ENCODE data around the gene TGFBR3.
A peak's percentile ranks its signal among the peaks of the same experiment; 100 is the strongest.
"Not testable (repeated sequence)": the region's sequence is repeated elsewhere in the genome, so short reads cannot be mapped to it uniquely, and the experiment has no call there.

The TGFBR3 gene

DNA sequence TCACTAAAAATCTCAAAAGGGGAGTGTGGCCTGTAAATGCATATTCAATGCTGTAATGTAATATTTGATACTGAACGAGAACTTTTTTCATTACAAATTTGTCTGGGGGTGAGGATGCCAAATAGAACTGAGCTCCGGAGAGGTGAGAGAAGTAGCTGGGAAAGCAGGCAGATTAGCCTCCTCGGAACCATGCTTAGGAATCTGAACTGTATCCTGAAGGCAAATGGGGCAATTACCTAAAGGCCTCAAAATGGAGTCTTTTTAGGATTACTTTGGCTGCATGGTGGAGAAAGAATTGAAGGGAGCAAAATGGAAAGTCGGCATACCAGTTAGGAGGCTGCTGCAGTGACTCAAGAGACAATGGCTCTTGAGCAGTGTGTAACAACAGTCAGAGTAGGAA, 206.5 kb downstream of the TGFBR3 start:
- DNase-seq: no peak

DNA sequence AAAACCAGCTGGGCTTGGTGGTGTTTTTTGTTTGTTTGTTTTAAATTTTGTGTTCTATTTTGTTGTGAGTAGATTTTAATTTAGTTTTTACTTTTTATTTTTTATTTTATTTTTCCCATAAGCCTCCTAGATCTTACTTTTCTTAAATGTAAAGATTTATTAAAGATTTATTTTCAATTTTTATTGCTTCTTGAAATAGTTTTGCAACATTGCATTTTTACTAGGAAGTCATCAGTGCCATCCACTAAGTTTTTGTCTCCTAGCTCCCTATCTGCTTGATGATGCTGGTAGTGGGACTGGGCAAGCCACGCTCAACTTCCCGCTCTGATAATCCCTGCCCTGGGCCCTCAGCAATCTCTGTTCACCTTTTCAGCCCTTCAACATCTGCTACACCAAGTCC, 209.9 kb downstream of the TGFBR3 start:
- no peak for DNase-seq

DNA sequence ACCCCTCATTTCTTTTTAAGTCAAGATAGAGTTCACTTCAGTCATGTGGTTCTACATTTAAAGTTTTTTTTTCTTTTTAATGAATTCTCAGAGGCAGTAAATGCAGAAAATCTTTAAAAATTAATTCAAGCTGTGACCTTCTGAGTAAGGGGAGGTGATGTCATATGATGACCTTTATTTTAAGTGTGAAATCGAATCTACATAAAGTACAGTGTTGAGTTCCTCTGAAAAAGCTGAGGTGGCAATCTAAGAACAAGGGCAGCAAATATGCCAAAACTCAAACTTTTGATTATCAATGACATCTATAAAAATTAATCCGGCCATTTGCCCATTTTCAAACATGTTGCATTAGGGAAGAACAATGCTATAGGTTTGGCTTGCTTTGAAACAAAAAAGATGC, 211.8 kb downstream of the TGFBR3 start:
- DNase-seq: no peak

DNA sequence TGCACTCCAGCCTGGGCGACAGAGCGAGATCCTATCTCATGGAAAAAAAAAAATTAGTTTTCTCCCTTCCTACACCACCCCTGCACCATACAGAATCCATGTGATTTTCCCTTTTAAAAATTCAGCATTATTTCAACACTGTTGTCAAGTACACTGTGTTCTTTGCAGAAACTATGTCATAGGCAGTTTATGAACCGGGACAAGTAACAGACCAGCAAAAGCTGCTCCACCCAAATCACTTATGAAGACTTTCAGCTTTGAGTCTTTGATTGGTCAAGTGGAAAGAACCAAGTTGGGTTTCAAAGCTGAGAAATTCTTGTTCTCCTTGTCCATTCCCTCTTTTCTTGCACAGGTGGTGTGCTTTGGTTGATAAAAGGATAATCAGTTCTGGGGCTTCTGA, 212.3 kb downstream of the TGFBR3 start:
- no peak for DNase-seq

DNA sequence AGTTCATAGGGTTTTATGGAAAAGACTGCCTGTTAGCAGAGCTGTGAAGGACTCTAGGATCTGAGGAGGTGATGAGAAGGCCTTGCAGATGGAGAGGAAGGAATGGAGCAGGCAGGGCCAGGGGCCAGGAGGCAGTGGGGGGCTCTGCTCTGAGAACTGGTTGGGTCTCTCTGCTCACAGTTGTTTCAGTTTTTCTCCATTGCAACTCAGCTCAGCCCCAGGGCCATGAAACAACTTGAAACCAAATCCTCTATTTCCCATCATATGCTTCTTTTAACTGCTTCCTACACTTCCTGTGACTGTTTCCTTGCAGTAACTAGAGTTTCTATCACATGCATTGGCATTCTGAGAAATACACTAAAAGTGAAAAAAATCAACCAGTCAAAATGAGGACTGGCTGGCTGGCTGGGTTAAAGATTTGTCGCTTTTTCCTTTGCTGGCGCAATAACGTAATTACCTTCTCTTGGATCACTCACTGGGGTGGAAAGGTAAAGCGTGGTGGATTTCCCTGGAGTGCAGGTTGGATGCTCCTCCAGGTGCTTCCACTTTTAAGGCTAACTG, 213.3 kb downstream of the TGFBR3 start:
- no peak for DNase-seq

DNA sequence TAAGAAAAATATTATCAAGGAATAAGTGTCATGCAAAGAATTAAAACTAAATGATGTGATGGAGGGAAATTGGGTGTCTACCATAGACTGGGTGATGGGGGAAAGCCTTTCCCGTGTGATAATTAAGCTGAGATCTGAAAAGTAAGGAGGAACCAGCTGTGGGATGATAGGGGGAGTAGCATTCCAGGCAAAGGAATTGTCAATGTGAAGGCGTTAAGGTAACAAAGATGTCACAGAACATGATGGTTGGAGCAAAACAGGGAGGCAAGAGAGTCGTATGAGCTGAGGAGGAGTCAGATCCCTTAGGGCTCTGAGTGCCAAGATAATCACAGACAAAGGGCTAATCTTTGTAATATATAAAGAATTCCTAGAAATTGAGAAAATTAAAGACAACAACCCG, 215.2 kb downstream of the TGFBR3 start:
- DNase-seq: no peak

DNA sequence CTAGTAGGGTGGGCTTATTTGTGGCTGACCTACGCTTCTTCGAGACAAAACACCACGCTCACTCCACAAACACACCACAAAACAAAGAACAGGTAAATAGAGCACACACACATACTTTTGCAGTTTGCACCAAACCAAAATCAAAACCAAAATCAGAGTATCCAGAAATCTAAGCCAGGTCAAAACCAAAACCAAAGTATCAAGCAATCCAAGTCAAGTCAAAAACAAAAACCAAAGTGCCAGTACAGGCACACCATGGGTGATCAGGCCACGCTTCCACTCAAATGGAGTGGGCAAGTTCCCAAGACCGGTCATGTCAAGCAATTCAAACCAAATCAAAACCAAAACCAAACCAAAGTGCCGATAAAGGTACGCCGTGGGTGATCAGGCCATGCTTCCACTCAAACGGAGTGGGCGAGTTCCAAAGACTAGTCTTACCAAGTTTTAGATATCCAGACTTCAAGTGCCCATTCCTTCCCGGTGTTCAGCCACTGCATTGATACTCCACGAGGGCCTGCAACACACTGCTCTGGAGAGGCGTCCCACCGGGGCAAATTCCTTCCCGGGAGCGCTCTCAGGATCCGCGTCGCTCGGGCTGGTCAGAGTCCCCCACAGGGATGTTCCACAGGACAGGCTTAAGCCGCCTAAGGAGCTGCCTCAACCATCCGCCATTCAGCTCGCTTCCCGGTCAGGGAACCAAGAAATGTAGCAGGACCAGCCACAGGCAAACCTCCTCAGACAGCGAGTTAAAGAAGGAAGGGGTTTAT, 216.2 kb downstream of the TGFBR3 start:
- DNase-seq: no peak

- not testable (repeated sequence) for DNase-seq
Observed at GRCh38 chr1:91666651-91667050, 219.3 kb downstream of the TGFBR3 start.

GRCh38 chr1:91661121-91661520, 224.8 kb downstream of the TGFBR3 start:
- no peak for DNase-seq

- DNase-seq: no peak
Observed at GRCh38 chr1:91660708-91661107, 225.2 kb downstream of the TGFBR3 start.

- DNase-seq: no peak
Observed at GRCh38 chr1:91655912-91656449, 230.0 kb downstream of the TGFBR3 start.

DNA sequence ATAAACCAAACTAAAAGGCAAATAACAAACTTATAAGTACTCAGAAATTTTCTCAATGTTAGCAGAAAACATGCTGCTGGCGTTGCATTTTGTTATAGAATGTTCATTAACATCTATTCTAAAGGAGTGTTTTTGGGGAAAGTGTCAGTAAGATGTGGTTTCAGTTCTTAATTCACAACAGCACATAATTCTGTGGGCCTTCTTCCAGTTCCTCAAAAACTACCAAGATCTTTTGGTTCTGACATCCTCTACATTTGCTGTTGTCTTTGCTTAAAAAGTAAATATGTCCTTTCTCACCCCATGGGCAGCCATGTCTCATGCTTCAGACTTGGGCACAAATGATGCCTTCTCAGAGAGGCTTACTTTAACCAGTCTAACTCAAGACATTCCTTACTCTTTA, 232.8 kb downstream of the TGFBR3 start:
- DNase-seq: no peak

DNA sequence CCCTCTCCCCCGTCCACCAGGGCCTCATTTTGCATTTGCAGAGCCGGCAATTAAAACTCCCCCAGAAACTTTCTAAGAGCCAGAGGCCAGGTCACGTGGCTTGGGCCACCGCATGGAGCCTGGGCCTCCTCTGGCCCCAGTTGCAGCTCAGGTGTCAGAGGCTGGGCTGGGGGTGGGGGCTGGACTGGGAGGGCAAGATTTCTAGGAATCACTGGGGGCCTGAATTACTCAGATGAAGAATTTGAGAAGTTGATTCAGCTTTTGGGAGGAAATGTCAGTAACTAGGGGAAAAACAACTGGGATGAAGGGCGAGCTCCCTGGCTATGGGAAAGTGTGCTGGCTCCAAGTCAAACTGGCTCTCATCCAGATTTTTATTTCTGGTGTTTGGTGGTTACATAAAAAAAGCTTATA, 234.3 kb downstream of the TGFBR3 start:
- DNase-seq: no peak

GRCh38 chr1:91651243-91651642, 234.7 kb downstream of the TGFBR3 start:
- DNase-seq: no peak

DNA sequence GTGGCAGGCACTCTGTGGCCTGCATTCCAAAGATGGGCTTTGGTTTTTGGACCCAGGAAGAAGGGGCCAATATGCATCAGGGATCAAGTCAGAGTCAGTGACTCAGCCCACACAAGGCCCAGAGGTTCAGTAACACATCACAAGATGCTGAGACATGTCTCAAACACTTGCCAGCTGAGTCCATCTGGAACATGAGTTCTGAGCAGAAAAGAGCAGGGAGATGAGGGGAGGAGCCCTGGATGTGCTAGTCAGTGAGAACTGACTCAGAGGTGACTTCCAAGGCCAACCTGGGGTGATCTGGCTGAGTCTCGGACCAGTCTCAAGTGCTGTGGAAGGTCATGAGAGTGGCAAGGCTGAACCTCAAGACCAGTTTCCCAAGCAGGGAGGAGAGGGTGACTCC, 235.2 kb downstream of the TGFBR3 start:
- DNase-seq: no peak

DNA sequence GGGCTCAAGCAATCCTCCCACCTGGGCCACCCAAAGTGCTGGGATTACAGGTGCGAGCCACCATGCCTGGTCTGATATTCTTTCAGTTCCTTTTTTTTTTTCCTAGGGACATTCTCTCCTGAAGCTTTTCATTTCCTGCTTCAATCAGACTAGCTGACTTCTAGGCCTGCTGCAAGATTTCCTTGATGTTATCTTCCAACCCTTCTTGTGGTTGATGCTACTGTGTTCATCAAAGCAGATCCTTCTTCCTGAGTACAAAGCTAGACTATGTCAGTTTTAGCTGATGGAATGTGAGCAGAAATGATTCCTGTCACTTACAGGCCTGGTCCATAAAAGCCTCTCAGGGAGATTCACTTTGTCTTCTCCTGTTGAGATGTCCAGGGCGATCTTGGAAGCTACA, 238.9 kb downstream of the TGFBR3 start:
- DNase-seq: peak; percentile 25

GRCh38 chr1:91645031-91645430, 240.9 kb downstream of the TGFBR3 start:
- DNase-seq: no peak

- DNase-seq: no peak
Observed at GRCh38 chr1:91643431-91643830, 242.5 kb downstream of the TGFBR3 start.

DNA sequence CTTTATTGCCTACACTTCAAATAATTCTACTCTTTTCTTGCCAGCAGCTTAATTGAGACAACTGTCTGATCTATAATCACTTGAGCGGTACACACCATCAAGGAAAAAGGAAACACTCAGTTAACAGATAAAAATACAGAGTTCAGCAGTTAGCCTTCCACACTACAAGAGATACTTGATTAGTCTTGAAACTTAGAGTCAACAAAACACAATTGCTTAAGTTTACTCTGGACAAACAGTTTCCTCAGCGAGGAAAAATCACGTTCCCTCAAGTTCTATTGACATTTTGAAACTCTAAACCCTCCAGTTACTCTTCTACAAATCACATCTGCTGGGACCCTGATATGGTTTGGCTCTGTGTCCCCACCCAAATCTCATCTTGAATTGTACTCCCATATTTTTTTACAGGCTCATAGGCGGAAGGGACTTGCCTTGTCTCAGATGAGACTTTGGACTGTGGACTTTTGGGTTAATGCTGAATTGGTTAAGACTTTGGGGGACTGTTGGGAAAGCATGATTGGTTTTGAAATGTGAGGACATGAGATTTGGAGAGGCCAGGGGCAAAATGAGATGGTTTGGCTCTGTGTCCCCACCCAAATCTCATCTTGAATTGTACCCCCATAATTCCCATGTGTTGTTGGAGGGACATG, 244.9 kb downstream of the TGFBR3 start:
- DNase-seq: no peak

DNA sequence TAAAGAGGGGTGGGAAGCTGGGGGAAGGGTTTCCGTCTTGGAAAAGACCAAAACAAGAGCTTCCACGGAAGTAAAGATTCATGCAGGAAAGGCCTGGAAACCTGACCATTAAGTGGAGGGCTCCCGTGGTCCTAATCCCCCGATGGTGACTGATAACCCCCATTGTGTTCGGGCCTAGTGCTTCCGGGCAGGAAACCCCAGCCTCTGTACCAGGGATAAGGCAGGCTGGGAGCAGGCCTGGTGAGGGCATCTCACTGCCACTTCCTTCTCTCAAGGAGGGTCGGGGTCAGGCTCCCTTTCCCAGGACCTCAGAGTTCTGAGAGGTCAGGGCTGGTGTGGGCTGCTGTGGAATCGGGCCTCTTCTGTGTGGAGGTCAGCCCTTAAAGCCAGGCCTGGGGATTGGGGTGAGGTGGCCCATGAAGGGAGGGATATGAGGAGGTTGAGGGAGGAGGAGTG, 248.4 kb downstream of the TGFBR3 start:
- no peak for DNase-seq

DNA sequence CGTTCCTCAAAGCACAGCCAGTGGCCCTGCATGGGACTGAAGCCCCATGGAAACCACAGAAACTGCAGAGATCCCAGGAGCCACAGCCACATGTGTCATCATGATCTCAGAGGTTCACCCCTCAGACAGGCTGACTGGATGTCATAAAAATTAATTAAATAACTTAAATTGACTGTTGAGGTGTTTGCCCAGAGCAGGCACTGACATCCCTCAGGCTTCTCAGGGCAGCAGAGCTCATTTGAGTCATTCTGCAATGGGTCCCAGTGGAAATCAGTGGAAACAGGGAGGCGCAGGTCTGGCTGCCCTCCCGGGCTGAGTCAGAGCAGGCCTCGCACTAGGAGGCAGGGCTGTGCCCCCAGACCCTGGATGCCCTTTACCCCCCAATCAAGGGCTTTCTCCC, 250.2 kb downstream of the TGFBR3 start:
- no peak for DNase-seq

GRCh38 chr1:91633438-91633837, 252.5 kb downstream of the TGFBR3 start:
- no peak for DNase-seq

DNA sequence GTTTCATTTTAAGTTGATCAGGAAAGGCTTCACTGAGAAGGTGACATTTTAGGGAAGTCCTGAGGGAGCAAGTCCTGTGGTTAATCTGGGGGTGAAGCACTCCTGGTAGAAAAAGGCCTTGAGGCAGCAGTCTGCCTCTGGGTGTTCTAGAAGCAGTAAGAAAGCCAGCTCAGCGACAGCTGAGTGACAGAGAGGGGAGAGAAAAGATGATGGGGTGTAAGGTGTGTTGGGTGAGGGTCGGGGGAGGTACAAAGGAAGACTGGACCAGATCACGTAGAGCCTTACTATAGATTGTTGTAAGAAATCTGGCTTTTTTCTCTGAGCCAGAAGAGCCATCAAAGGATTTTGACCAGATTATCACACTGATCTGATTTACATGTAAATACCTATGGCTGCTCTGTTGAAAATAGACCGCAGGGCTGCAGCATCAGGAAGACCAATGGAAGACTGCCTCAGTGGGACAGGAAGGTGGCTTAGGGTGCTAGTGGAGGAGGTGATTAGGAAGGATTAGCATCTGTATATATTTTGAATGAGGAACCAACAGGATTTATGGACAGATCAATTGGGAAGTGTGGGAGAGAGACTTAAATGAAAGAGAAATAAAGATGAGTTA, 254.1 kb downstream of the TGFBR3 start:
- DNase-seq: no peak

DNA sequence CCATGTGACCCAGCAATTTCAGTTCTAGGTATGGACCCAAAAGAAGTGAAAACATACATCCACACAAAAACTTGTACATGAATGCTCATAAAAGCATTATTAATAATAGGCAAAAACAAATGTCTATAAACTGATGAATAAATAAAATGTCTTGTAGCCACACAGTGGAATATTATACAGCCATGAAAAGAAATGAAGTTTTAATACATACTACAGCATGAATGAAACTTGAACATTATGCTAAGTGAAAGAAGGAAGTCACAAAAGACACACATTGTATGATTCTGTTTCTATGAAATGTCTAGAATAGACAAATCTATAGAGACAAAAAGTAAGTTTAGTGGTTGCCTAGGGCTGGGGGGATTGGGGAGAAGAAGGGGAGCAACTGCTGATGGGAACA, 255.1 kb downstream of the TGFBR3 start:
- no peak for DNase-seq

Measured in central memory CD4-positive, alpha-beta T cell (primary cell).